ENCODE measurements around the gene SMIM17.
A peak's percentile ranks its signal among the peaks of the same experiment; 100 is the strongest.

SMIM17 gene

DNA sequence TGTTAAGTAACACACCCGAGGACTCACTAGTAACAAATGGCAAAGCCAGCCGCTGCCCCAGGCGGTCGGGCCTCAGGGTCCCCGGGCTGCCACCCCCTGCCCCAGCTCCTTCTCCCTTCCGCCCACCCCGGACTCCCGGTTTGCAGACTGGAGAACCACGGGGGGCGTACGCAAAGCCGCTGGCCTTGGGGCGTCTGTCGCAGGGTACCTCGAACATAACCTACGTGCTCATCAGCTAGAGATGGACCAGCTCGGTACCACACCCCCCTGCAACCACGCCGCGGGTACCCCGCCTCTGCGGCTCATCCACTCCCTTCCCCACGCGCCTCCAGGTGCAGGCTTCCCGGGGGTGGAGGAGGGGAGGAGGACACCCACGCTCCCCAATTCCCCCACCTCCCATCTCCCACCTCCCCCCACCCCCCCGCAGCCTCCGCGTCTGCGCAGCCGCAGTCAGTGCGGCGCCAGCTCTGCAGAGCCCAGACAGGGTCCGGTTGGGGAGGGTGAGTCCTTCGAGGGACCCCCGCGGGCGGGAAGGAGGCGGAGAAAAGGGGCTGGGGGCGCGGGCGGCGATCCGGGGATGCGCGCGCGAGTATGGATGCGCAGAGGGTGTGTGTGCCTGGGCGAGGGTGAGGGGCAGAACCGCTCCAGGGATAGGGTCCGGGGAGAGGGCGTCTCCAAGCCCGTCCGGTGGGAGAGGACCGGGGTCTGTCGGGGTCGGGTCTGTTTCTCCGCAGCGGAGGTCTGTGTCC lies at the start of gene SMIM17:
SMIM17 (plus strand) TSS at position 449 of the 749 bp plus-strand sequence. CDS start 2,509 bp downstream, outside the sequence.
- no peak for DNase-seq

DNA sequence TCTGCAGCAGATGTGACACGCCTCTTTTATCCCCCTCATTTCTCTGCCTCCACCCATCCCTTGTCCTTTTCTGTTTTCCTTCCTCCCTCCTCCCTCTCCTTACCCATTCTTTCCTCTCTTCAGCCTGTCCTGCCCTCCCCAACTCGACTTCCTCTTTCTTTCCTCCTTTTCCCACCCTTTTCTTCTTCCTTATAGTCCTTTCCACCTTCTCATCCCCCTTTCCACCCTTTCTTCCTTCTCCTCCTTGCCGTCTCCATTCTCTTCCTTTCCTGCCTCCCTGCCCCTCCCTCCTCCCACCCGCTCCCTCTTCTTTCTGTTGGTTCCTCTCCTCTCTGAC lies 48.5 kb upstream of the SMIM17 start:
- no peak for DNase-seq

DNA sequence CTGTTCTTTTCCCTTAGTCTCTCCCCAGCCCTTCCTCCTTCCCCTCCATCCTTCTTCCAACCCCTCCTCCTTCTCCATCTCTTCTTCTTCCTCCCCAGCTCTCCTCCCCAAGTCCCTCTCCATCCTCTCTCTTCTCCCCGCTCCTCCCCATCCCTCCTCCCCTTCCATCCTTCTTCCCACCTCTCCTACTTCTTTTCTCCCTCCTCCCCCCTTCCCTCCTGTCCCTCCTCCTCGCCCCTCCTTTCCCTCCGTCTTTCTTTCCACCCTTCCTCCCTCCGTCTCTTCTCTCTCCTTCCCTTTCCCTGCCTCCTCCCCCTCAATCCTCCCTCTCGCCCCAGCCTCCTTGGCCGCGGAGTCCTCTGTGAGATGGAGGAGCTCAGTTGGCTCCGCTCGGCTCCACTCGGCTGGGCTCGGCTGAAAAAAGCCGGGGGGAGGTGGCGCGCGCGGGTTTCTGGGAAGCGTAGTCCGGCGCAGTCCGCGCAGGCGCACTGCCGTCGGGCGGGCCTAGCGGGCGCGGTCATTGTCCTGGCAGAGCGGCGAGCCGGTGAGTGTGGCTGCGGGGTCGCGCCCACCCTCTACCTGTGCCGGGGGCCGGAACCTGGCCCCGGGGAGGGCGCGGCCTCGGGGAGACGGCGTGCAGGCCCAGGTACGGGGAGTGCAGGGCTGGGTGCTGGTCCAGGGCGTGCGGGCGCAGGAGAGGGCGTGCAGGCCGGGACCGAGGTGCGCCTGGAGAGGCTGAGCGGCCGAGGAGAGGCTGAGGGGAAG lies 48.0 kb upstream of the SMIM17 start, which contains the start of gene ZNF71:
ZNF71 (plus strand) TSS at position 520 of the 765 bp plus-strand sequence. CDS start 6,257 bp downstream, outside the sequence.
- peak; percentile 74 for DNase-seq

DNA sequence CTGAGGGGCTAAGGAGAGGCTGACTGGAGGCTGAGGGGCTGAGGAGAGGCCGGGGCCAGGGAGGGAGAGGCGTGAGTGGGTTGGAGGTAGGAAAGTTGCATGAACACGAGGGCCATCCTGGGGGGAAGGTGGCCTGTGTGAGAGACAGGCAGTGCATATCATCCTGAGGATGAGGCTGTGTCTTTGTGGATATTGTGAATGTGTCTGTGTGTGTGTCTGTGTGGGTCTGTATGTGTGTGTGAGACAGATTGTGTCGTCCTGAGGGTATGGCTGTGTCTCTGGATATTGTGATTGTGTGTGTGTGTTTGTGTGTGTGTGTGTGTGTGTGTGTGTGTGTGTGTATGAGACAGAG lies 47.4 kb upstream of the SMIM17 start:
- DNase-seq: no peak

DNA sequence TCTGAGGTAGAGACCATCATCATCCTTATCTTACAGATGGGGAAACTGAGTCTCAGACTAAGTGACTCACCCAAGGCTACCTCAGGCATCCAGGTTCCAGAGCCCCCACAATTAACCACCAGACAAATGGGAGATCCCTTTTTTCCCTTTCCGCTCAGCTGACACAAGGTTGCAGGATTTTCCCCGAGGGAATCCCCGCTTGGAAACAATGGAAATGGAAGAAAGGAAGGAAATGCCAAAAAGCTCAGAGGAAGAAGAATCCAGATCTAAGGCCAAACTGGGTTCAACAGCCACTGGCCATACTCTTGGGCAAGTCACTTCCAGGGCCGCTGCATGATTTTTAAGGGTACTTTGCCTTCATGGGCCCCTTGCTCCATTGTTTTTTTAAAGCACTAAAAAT lies 46.3 kb upstream of the SMIM17 start:
- DNase-seq: no peak

- no peak for DNase-seq
Observed at GRCh38 chr19:56597696-56598095, 45.3 kb upstream of the SMIM17 start.

GRCh38 chr19:56601375-56601774 lies 41.6 kb upstream of the SMIM17 start:
- no peak for DNase-seq

DNA sequence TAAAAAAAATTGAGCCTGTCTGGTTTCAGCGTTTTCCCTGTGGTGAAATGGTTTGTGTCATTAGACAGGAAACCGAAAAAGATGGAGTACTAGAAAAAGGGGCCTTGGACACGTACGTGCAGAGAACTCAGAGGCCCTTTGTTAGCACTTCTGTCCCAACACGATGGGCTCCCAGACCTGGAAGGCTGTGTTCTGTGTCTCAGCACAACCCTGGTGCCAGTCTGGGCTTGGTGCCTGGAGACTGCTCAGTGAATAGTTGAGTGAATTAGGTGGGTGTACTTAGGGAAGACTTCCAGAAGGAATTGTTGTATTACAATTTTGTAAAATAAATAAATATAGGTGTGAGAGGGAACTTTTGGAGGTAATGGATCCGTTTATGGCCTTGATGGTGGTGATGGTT lies 39.1 kb upstream of the SMIM17 start:
- no peak for DNase-seq

- DNase-seq: no peak
Observed at GRCh38 chr19:56608274-56608964, 34.5 kb upstream of the SMIM17 start.

- no peak for DNase-seq
Observed at GRCh38 chr19:56611288-56611687, 31.7 kb upstream of the SMIM17 start.

DNA sequence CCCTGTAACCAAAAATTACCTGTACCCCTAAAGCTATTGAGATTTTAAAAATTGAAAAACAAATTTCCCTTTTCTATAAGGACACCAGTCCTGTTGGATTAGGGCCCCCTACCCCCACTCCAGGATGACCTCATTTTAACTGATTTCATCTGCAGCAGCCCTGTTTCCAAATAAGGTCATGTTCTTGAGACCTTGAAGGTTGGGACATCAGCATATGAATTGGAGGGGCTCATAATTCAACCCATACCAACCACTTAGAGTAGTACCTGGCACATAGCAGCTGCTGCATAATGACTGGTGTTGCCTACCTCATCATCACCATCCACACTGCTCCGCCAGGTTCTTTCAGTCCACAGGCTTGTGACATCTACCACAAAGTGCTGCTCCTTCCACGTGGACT lies 30.2 kb upstream of the SMIM17 start:
- no peak for DNase-seq

- no peak for DNase-seq
Observed at GRCh38 chr19:56613639-56614038, 29.3 kb upstream of the SMIM17 start.

DNA sequence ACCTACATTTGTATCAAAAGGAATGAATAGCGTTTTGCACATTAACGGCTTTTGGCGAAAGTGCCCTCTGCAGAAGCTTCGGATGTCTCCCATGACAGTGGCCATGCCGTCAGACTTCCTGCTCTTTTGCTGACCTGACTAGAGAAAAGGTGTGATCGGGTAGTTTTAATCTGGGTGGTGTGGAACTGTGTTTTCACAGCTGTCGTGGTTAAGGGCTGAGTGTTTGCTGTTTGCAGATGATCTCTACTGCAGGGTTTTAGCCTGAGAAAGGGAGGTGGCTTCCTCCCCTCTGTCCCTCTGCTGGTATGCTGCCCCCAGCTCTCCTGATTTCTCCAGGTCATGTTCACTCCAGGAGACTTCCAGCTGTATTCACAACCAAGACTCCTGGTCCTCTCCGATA lies 25.4 kb upstream of the SMIM17 start:
- no peak for DNase-seq

GRCh38 chr19:56619121-56619520 lies 23.8 kb upstream of the SMIM17 start:
- DNase-seq: no peak

DNA sequence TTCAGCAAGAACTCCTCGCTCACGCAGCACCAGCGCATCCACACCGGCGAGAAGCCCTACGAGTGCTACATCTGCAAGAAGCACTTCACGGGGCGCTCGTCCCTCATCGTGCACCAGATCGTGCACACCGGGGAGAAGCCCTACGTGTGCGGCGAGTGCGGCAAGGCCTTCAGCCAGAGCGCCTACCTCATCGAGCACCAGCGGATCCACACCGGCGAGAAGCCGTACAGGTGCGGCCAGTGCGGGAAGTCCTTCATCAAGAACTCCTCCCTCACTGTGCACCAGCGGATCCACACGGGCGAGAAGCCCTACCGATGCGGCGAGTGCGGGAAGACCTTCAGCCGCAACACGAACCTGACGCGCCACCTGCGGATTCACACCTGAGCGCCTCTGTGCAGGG lies 20.6 kb upstream of the SMIM17 start:
- no peak for DNase-seq

- DNase-seq: no peak
Observed at GRCh38 chr19:56623006-56623405, 20.0 kb upstream of the SMIM17 start.

GRCh38 chr19:56625708-56626107 lies 17.3 kb upstream of the SMIM17 start:
- DNase-seq: no peak

DNA sequence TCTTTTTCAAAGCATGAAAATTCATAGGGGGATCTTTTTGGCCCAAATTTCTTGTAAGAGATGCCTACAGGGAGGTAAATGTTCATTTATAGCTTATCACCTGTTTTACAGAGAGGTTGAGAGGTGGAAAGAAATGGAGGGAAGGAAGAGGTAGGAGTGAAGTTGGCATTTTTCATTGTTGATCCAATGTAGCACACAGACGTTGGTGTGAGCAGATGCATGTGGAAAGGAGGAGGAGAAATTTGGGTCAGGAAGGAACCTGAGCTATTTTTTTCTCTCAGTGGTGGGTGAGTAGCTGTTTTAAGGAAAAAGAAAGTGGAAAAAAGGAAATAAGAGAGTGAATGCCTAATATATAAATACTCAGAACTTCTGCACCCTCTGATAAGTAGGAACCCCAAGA lies 9.9 kb upstream of the SMIM17 start:
- no peak for DNase-seq

DNA sequence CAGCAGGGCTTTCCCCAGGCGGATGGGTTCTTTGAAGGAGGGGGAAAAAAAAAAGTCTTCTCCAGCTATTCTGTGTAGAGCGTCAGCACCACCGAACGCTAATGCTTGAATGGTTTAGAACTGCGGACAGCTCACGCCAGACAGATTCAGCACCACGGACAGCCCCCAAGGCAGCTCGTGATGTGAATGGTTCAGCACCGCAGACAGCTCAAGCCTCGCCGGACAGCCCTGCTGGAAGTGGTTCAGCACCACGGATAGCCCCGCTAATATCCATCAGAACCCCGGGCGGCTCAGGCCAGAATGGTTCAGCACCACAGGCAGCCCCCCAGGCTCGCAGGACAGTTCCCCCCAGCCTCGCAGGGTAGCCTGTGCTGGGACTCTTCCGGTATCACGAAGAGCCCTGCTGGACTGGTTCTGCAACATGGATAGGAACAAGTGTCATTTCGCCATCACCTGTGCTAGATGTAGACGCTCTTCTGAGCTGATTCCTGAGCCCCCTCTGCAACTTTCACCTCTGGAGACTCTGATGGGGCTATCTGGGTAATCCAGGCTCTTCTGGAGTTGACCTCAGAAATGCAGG lies 4.9 kb upstream of the SMIM17 start:
- DNase-seq: peak; percentile 87

DNA sequence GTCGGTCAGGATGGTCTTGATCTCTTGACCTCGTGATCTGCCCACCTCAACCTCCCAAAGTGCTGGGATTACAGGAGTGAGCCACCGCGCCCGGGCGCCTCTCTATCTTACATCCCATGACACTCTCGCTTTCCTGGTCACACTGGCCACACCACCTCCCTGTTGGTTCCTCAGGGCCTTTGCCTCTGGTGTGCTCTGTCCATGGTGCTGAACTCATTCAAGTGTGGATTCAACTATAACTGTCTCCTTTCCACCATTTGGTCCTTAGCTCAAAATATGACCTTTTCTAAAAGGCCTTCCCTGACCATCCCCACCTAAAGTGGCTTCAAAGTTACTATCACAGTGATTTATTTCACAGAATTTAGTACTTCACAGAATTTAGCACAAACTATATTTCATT lies 3.7 kb upstream of the SMIM17 start:
- DNase-seq: peak; percentile 31

GRCh38 chr19:56643460-56643955 lies 549 bp downstream of the SMIM17 start:
- no peak for DNase-seq

DNA sequence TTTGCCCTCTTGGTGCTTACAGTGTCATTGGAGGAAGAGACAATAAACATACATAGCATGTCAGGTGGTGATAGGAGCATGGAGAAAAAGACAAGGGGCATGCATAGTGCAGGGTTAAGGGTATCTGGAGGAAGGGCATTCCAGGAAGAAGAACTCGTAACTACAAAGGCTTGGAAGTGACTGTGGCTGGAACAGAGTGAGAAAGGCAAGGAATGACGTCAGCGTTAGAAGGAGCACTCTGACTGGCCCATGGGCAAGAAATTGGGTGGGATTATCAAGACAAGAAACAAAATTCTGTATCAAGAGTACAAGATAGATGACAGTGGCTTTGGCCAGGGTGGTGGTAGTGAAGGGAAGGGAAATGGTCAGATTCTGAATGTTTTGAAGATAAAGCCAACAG lies 11.2 kb downstream of the SMIM17 start:
- DNase-seq: no peak

DNA sequence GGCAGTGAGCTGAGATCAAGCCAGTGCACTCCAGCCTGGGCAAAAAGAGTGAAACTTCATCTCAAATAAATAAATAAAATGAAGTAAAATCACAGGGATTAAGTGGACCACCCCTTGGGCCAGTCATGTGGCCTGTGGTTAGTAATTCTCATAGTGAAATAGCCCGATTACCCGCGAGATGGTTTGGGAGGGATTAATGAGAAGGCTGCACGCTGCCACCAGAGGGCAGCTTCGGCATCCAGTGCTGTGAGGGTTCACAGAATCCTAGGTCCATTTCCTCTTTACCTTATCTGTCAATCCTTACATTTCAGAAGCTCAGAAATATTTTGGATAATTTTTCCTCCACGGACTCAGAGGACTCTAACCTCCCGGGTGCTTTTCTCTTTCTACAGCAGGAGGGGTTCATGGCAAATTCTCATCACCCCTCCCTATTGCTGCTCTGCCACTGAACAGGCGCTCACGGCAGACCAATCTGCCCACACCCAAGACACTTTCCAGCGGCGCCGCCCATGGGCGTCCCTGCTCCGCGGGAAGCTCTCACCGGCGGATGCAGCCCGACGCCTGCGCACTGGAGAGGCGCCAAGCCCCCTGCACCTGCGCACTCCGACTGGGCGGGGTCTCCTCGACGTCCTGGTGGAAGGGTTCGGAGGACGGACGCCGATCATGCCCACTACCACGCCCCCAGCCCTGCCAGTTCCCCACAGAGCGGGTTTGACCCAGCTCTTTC lies 17.6 kb downstream of the SMIM17 start:
- no peak for DNase-seq

All from MV-4-11 (cell line).